HG03571 (cell line): Measurements from ENCODE around the gene SLIT3.

ENCODE experiments used
- ATAC-seq: cut with Tn5 transposase; IDR thresholded peaks from one replicate; pipeline ENCODE4 v1.9.1; 2021; ENCODE audit not compliant: unreplicated experiment

Gene SLIT3

GRCh38 chr5:169089343-169089742 is 211.6 kb downstream of the SLIT3 start:
- no peak for ATAC-seq

DNA sequence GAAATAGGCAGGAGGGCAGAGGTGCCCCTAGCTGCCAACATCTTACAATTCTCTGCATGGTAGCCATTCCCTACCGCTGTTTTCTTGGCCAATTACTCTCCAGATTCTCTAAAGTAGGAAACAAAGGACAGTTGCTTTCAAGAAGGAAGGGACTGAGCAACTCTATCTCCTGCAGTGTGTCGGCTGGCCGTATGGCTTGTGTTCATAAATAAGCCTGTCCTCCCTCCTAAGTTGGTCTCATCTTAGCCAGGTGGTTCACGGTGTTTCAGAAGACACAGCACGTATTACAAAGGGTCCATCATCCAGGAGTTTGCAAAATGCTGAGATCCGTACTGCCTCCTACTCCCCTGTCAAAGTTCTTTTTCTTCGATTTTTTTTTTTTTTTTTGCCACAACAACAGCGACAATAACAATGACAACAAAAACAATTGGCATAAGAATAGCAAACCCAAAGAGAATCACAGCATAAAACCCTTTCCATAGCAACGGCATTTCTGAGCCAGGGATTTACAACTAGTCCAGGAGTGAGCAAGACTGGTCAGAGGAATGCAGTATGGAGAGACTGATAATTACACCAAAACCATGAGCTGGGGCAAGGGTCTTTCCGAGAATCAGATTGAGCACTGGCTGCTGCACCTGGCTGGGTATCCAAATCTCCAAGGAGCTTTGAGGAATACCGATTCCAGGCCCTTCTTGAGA is 212.8 kb downstream of the SLIT3 start:
- ATAC-seq, result no peak

DNA sequence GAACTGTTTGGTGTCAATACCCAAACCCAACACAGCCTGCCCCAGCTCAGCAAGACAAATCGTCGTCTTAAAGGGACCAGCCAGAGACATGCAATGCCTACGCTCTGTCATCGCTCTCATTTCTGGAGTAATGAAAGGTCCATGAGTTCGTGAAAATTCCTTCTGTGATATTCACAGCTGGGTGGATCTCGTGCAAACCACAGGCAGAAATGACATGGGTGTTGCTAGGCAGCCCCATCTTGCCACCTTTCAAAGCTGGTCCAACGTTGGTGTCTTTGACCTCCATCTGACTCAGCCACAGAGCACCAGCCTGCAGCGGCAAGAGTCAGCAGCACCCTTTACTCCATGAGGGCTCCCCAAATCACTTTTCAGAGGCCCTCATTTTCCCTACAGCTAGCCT is 215.3 kb downstream of the SLIT3 start:
- no peak for ATAC-seq

DNA sequence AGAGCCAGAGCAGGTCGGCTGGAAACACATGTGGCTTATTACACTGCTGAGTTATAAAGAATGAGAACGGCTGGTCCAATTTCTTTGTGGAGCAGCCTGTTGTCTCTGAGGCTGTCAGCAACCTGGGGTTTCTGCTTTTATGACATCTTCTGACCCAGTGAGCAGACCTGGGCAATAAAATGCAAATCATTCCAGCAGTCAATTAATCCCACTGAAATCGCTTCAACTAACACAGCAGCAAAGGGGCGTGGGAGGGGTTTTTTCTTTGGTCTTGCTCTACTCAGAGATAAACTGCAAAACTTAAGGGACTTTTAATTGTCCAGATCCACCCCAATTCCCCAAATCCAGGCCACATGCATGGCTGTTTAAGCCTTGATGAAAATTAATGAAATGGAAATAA is 215.7 kb downstream of the SLIT3 start:
- no peak for ATAC-seq

DNA sequence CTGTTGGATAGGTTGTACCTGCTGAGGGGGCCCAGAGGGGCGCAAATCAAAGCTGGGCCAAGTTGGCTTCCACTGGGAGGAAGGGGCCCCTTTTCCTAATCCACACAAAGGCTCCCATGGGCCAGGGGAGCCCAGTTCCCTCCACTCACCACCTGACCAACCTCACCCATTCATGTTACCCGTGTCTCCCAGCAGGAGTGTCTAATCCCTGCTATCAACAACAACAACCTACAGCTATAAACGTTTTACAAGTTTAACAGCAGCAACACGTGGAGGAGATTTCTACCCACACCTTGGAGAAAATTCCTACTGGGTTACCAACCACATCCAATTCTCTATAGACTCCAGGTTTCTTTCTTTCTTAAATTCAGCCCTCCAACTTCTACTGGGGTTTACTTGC is 216.2 kb downstream of the SLIT3 start:
- ATAC-seq, result no peak

DNA sequence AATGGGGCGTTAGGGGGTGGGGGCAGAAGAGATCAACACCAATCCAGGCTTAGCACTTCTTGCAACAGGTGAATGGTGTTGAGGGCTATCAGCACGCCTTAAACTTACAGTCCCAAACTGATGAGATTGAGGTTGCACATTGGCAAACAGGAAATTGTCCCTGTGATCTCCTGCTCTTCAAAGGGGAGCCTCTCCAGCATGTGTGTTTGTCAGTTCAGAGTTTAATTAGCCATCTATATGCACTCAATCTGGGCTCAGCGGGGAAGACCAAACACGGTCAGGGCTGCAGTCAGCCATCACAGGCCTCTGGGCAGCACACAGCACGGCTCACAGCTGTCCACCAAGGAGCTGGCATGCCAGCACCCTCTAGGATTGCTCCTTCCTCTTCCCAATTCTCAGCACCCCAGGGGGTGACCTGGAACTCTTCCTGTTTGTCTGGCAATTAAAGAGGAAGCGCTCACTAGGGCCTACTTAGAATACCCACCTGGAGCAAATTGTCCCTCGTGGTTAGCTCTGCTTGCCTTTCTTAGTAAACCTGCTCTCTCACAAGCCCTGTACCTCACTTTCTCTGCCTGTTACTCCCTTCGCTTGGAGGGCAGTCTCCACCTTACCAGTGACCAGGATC is 217.4 kb downstream of the SLIT3 start:
- ATAC-seq, result no peak

- ATAC-seq, result no peak
Measured at GRCh38 chr5:169081000-169081724, 219.8 kb downstream of the SLIT3 start.

DNA sequence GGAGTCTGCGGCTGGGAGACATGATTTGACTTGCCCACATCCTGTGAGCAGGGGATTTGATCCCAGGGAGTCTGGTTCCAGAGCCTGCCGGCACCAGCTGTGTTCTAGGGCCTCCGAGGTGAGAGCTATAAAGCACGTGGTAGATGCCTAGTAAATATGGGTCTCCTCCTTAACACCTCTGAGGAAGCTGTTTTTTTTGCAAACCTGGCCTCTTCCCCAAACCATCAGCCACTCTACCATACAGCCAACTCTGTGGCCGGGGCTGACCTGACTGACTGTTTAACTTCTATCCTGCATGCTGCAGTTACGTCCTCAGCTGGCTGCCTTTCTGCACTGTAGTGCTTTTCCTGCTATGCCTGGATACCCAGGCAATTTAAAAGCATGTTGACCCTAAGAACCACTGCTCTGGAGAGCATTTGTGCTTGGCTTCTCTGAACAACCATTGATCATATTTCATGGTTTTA is 220.5 kb downstream of the SLIT3 start:
- ATAC-seq, result no peak

DNA sequence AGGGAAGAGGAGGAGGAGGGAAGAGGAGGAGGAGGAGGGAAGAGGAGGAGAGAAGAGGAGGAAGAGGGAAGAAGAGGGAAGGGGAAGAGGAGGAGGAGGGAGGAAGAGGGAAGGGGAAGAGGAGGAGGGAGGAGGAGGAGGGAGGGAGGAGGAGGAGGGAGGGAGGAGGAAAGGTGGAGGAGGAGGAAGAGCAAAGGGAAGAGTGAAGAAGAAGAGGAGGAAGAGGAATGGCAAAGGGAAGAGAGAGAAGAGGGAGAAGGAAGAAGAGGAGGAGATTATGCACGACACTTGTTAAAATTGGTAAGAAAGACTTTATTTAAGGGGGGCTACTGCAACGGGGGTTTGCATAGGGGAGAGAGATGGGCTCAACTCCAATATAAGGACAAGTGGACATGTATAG is 221.2 kb downstream of the SLIT3 start:
- no peak for ATAC-seq

GRCh38 chr5:169074839-169075238 is 226.1 kb downstream of the SLIT3 start:
- no peak for ATAC-seq

DNA sequence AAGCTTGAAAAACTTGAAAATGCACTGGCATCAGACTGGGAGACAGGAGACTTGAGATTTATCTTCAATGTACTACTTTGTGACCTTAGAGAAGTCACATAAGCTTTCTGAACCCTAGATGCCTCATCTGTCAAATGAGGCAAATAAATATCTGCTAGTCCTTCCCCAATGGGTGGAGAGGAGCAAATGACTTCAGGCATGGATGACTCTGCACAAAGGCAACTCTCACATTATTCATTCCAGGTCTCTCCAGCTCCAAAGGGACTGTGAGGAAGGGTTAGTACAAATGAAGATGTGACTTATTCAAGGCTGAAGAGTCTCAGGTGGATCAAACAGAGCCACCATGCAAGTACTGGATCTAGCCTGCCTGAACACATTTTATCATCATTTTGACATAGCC is 228.7 kb downstream of the SLIT3 start:
- no peak for ATAC-seq

- no peak for ATAC-seq
Measured at GRCh38 chr5:169070413-169070812, 230.5 kb downstream of the SLIT3 start.

DNA sequence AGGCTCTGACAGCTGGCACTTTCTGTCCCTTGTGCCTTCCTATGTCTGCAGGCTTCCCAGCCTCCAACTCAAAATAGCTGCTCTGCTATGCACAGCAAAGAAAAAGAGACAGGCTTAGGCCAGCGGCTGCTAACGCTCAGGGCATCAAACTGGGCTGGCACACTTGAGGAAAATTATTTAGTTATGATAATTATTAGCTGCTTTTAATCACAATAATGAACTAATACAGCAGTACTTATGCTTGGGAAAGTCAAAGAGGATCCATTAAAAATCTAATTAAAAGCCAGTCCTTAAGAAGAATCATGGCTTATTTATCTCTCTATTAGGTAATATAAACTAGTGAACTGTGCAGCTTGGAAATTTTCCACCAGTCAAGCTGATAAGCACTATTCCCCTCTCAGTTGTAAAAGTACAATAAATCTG is 233.2 kb downstream of the SLIT3 start:
- ATAC-seq, result no peak

DNA sequence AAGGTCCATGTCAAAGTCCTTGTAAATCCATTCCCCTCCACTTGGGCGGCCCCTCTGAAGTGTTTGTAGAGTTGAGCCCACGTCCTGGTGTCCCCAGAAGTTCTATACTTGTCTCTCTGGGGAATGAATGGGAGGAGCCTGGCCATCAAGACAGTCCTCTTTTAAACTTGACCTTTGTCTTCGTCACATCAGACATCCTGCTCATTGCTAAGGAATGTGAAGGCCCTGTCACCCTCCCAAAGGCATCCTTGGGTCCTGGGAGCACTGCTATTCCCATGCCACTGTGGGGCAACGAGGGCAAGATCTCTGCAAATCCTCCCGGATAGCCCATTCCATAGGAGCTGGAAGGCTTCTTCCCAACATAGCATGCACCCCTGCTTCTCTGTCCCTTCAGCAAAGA is 235.5 kb downstream of the SLIT3 start:
- no peak for ATAC-seq

GRCh38 chr5:169064093-169064492 is 236.8 kb downstream of the SLIT3 start:
- ATAC-seq, result no peak

DNA sequence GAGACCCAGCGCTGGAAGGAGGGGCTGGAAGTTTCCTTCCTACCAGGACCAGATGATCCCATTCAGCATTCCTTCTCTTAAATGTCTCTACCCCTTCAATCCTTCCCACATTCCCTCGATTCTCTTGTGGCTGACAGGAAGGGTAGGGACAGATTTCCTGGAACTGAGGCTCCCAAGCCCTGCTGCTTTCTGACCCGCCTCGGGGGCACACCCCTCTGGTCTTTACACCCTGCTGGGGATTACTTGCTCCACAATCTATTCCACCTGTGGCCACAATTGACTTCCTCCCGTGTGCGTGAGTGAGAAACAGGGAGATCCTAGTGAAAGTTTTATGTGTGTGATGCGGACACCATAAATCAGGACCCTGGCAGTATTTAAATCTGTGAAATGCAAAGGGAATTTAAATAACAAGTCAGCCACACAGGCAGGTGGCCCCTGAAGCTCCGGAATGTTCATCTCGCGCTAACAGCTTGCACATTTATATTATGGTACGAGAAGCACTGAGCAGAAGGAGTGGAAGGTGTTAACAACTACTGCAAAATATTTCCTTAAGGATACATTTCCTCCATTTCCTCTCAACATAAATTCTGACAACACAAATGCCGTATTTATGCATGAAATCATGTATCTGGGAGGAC is 237.5 kb downstream of the SLIT3 start:
- ATAC-seq, result no peak

- no peak for ATAC-seq
Measured at GRCh38 chr5:169062690-169063089, 238.2 kb downstream of the SLIT3 start.

- ATAC-seq, result no peak
Measured at GRCh38 chr5:169054506-169054905, 246.4 kb downstream of the SLIT3 start.

- ATAC-seq, result no peak
Measured at GRCh38 chr5:169052207-169052606, 248.7 kb downstream of the SLIT3 start.

GRCh38 chr5:169051351-169051750 is 249.6 kb downstream of the SLIT3 start:
- no peak for ATAC-seq

DNA sequence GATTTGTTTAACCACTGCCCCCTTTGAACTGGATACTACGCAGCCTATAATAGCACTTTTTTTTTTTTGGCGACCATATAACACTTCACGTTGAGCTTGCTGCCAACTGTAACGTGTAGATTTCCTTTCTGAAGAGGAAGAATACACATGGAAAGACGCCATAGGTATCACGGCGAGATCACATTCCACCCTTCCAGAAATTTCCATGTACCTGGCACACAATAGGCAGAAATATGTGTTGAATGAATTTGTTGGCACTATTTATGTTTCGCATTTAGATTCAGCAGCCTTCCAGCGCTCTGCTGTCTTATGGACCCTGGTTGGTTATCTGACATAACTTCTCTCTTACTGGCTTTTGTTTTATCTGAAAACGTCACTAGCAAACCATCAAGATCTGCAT is 250.3 kb downstream of the SLIT3 start:
- ATAC-seq, result no peak

DNA sequence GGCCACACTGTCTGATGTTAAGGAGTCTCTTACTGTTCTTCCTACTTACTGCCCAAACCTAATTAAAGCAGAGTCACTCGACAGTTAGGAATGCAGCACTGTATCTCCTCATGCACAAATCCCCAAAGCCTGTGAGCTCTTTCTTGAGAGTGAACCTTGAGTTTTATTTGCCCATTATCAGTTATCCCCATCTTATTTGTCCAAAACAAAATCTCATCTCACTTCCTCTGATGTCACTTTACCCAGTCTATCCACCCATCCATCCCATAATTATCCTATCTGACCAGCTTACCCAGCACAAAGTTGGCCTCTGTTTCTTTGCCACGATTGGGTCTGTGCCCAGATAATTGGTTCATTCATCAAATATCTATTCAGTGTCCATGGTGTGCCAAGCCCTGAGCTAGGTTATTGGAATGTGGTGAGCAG is 250.8 kb downstream of the SLIT3 start:
- ATAC-seq, result no peak
